ENCODE data around the gene RNF40. TPM values are rescaled to one million over a fixed set of nuclear protein-coding genes. Genes with fewer than 3 reads are reported as not detected.

Gene RNF40
- total RNA-seq, 1 donor from 2014 or later = 155 TPM

DNA sequence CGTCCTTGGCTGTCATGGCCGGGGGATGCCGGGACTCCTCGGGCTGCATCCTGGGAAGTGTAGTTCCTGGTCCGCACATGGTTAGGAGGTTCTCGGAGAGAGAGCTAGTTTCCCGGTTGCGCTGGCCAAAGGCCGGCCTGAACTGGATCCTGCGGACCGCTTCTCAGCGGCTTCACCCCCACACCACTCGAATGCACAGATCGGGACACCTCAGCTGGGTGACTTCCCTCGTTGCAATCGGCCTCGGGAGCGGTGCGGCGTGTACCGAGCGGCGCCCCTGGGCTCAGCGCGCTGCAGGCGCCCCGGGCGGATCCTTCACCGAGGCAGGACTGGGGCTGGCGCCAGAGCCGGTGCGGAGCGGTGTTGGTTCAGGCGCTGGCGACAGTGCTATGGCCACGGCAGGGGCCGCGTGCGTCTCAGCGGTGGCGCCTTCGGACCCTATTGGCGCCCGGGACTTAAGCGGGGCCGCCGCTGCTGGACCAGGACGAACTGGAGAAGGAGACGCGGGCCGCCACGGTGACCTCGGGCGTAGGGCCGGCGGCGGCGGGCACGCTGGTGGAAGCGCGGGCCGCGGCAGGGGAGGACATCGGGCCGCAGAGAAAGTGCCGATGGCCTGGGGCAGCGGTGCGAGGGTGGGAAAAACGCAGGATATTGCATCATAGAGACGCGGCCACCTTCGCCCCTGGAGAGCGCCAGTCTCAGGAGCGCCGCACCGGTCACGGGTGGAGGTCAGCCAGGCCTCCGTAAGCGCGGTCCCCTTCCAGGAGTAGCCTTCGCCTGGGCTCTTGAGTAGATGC is 13.5 kb downstream of the RNF40 start:
- peak; percentile 56 for DNase-seq (ENCODE audit: low spot score, unreplicated experiment)
- Mint-ChIP-seq H3K4me3 (ENCODE audit: low read depth) (peak overlapping the region; percentile 90), H3K27me3 (no peaks in the 10 kb centered on the region), H3K4me1 (ENCODE audit: low read depth) (peaks cover 18% of the 10 kb centered on the region), H3K27ac (peak overlapping the region; percentile 97), H3K36me3 (ENCODE audit: insufficient read depth) (peaks cover 6% of the 10 kb centered on the region), H3K9me3 (ENCODE audit: low read depth) (no peaks in the 10 kb centered on the region)
- TF ChIP-seq, protein P1, sequence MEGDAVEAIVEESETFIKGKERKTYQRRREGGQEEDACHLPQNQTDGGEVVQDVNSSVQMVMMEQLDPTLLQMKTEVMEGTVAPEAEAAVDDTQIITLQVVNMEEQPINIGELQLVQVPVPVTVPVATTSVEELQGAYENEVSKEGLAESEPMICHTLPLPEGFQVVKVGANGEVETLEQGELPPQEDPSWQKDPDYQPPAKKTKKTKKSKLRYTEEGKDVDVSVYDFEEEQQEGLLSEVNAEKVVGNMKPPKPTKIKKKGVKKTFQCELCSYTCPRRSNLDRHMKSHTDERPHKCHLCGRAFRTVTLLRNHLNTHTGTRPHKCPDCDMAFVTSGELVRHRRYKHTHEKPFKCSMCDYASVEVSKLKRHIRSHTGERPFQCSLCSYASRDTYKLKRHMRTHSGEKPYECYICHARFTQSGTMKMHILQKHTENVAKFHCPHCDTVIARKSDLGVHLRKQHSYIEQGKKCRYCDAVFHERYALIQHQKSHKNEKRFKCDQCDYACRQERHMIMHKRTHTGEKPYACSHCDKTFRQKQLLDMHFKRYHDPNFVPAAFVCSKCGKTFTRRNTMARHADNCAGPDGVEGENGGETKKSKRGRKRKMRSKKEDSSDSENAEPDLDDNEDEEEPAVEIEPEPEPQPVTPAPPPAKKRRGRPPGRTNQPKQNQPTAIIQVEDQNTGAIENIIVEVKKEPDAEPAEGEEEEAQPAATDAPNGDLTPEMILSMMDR (IDR thresholded peaks at IDR 0.05; ENCODE audit: unreplicated experiment) = no peak

DNA sequence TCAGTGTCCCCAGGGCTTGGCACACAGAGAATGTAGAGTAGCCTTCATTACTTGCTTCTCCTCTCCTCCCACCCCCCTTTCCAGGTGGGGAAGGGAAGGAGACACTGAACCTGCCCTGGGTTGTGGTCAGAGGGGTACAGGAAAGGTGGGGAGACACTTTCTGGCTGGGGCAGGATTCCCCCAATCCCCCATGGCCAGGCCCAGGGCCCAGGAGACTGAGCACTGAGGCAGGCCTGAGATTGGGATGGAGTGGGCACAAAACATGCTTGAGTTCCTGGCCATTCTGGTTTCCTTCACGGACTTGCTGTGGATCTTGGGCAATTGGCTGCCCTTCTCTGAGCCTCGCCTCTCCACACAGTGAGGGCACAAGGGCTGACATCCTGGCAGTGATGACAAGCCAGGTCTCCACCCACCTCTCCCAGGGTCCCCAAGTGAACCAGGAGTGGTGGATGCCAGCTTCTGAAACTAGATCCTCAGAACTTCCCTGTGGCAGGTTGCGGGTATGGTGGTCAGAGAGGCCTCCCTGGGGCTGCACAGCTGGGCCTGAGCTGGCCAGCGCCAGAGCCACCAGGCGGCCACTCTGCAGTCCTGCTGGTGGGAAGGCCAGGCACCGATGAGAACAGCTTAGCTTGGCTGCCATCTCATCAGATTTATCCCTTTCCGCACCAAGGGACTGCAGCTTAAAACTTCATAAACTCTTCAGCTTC is 15.6 kb downstream of the RNF40 start:
- TF ChIP-seq, protein P1 (IDR thresholded peaks at IDR 0.05; ENCODE audit: unreplicated experiment) = no peak
- no peaks in the 10 kb centered on the region for H3K9me3 Mint-ChIP-seq (ENCODE audit: low read depth)
- H3K27ac Mint-ChIP-seq = peak overlapping the region; percentile 42
- peaks cover 5% of the 10 kb centered on the region for H3K36me3 Mint-ChIP-seq (ENCODE audit: insufficient read depth)
- DNase-seq (ENCODE audit: low spot score, unreplicated experiment) = no peak
- peaks cover 18% of the 10 kb centered on the region for H3K4me1 Mint-ChIP-seq (ENCODE audit: low read depth)
- peak overlapping the region; percentile 90 for H3K4me3 Mint-ChIP-seq (ENCODE audit: low read depth)
- no peaks in the 10 kb centered on the region for H3K27me3 Mint-ChIP-seq

DNA sequence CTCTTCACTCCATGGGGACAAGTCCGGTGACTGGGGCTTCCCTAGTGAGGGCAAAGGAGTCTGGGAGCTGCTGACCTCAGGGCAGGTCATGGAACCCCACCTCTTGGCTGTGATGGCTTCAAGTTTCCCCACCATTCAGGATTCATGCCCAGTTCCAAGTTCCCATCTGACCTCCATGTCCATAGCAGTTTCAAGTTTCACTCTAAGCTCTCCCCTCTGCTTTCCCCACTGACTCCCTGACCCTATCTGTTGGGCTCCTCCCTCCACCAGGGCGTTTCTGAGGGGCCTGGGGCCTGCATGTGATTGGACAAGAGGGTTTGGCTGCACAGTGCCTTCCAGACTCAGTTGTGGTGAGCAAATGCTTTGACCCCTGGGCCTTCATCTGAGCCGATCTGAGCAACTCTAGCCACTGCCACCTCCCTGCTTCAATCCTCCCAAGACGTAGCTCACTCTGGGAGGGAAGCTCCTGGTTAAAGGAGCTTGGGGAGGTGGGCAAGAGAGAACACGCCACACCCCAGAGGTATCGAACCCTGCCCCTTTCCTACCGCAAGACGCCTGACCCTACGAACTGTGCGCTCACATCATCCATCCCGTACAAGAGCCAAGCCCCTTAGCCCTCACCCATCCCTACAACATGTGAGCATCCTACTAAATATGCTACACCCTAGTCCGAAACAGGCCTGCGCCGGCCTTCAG is 16.6 kb downstream of the RNF40 start:
- H3K27me3 Mint-ChIP-seq = no peaks in the 10 kb centered on the region
- TF ChIP-seq, protein P1 (IDR thresholded peaks at IDR 0.05; ENCODE audit: unreplicated experiment) = no peak
- H3K36me3 Mint-ChIP-seq (ENCODE audit: insufficient read depth) = peaks cover 11% of the 10 kb centered on the region
- H3K27ac Mint-ChIP-seq = peak overlapping the region; percentile 21
- no peaks in the 10 kb centered on the region for H3K9me3 Mint-ChIP-seq (ENCODE audit: low read depth)
- peaks cover 18% of the 10 kb centered on the region for H3K4me1 Mint-ChIP-seq (ENCODE audit: low read depth)
- no peak overlapping the region for H3K4me3 Mint-ChIP-seq (ENCODE audit: low read depth)
- no peak for DNase-seq (ENCODE audit: low spot score, unreplicated experiment)

DNA sequence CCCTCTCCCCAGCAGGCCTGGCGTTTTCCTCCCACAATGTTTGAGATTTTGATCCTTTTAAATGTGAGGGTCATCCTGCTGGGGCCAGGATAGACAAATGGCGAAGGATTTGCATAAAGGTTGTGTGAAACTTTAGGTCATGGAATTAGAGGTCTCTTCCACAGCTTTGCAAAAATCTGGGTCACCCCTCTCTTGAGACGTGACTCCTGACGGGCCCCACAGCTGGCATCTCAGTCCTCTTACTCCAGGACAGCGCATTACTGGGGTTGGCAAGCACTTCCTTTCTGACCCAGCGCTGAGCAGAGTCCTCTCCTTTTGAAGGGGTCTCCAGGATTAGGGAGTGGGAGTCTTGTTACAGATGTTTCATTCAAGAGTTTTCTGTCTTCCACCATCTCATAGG is 17.5 kb downstream of the RNF40 start:
- no peak for DNase-seq (ENCODE audit: low spot score, unreplicated experiment)
- Mint-ChIP-seq H3K9me3 (ENCODE audit: low read depth) (no peaks in the 10 kb centered on the region), H3K27ac (no peak overlapping the region), H3K4me1 (ENCODE audit: low read depth) (peaks cover 18% of the 10 kb centered on the region), H3K36me3 (ENCODE audit: insufficient read depth) (peaks cover 11% of the 10 kb centered on the region), H3K27me3 (no peaks in the 10 kb centered on the region), H3K4me3 (ENCODE audit: low read depth) (no peak overlapping the region)
- TF ChIP-seq, protein P1 (IDR thresholded peaks at IDR 0.05; ENCODE audit: unreplicated experiment) = no peak

DNA sequence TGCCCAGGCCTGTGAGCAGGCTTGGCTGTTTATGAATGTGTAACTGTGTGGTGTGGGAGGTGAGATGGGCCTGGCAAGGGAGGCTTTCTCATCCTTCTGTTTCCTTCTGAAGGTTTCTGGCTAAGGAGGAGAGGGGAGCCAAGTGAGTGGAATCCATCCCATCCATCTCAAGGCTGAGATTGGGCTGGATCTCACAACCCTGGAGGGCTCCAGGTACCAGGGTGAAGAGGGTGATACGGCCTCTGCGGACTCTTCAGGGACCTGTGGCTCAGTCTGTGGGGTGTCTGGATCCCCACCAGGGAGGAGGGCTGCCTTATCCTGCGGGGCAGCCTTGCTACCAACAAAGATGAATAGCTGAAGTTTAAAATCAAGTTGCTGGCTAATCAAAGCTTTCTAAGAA is 17.9 kb downstream of the RNF40 start:
- H3K4me1 Mint-ChIP-seq (ENCODE audit: low read depth) = peaks cover 19% of the 10 kb centered on the region
- H3K27me3 Mint-ChIP-seq = no peaks in the 10 kb centered on the region
- no peak overlapping the region for H3K27ac Mint-ChIP-seq
- H3K36me3 Mint-ChIP-seq (ENCODE audit: insufficient read depth) = peaks cover 11% of the 10 kb centered on the region
- TF ChIP-seq, protein P1 (IDR thresholded peaks at IDR 0.05; ENCODE audit: unreplicated experiment) = no peak
- no peaks in the 10 kb centered on the region for H3K9me3 Mint-ChIP-seq (ENCODE audit: low read depth)
- H3K4me3 Mint-ChIP-seq (ENCODE audit: low read depth) = no peak overlapping the region
- DNase-seq (ENCODE audit: low spot score, unreplicated experiment) = no peak
